GM21526 (cell line): Measurements from ENCODE around the gene TAF4B.
"Not testable (repeated sequence)": the region's sequence is repeated elsewhere in the genome, so short reads cannot be mapped to it uniquely, and the experiment has no call there.

Experiments
- ATAC-seq: cut with Tn5 transposase; IDR thresholded peaks from one replicate; pipeline ENCODE4 v1.9.1; 2021; ENCODE audit warnings: moderate library complexity; ENCODE audit not compliant: unreplicated experiment, low FRiP score

The TAF4B gene

GRCh38 chr18:26230497-26230896, 4.3 kb downstream of the TAF4B start:
- ATAC-seq, result no peak

DNA sequence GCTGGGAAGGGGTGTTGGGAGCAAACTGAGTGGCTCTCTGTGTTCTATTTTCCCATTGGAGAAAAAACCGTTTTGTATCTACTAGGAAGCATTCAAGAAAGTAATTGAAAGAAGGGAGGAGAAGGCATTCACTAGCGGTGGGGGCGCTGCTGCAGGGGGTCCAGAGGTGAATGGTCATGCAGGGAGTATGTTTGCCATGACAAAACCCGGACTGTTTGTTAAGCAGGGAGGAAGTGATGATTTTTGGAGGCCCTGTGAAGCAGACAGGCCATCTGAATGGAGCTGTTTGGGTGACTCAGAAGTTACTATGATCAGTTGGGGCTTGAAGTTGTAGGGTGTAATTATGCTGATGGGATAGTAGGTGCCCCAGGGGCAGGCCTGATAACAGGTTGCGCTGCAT, 7.0 kb downstream of the TAF4B start:
- no peak for ATAC-seq

DNA sequence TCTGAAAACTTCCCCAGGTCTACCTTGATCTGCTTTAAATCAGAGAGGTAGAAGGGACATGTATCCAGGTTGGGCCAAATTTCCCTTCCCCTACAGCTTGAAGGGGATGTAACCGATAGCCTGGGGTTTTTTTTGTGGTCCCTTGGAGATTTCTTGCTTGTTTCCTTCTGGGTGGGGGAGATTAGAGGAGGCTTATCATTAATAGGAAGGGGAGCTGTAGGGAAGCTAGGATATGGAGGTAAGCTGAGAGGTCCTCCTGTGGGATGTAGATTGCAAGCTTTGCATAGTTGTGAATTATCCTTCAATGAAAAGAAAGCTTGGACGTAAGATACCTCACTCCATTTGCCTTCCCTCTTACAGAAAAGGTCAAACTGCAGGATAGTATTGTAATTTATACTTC, 11.1 kb downstream of the TAF4B start:
- ATAC-seq, result not testable (repeated sequence)

- ATAC-seq, result not testable (repeated sequence)
Measured at GRCh38 chr18:26238718-26239117, 12.5 kb downstream of the TAF4B start.

DNA sequence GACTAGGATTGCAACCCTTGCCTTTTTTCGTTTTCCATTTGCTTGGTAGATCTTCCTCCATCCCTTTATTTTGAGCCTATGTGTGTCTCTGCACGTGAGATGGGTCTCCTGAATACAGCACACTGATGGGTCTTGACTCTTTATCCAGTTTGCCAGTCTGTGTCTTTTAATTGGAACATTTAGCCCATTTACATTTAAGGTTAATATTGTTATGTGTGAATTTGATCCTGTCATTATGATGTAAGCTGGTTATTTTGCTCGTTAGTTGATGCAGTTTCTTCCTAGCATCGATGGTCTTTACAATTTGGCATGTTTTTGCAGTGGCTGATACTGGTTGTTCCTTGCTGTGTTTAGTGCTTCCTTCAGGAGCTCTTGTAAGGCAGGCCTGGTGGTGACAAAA, 16.1 kb downstream of the TAF4B start:
- not testable (repeated sequence) for ATAC-seq

DNA sequence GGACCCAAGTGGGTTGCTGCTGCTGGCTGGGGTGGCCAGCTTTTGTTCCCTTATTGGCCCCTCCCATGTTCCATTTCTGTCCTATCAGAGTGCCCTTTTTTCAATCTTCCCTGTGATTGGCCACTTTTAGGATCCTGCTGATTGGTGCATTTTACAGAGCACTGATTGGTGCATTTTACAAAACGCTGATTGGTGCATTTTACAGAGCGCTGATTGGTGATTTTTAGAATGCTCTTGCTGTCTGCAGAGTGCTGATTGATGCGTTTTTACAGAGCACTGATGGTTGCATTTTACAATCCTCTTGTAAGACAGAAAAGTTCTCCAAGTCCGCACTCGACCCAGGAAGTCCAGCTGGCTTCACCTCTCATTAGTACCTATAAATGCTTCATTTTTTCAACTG, 19.2 kb downstream of the TAF4B start:
- not testable (repeated sequence) for ATAC-seq

- no peak for ATAC-seq
Measured at GRCh38 chr18:26252411-26252810, 26.2 kb downstream of the TAF4B start.

- ATAC-seq, result not testable (repeated sequence)
Measured at GRCh38 chr18:26254808-26255207, 28.6 kb downstream of the TAF4B start.

DNA sequence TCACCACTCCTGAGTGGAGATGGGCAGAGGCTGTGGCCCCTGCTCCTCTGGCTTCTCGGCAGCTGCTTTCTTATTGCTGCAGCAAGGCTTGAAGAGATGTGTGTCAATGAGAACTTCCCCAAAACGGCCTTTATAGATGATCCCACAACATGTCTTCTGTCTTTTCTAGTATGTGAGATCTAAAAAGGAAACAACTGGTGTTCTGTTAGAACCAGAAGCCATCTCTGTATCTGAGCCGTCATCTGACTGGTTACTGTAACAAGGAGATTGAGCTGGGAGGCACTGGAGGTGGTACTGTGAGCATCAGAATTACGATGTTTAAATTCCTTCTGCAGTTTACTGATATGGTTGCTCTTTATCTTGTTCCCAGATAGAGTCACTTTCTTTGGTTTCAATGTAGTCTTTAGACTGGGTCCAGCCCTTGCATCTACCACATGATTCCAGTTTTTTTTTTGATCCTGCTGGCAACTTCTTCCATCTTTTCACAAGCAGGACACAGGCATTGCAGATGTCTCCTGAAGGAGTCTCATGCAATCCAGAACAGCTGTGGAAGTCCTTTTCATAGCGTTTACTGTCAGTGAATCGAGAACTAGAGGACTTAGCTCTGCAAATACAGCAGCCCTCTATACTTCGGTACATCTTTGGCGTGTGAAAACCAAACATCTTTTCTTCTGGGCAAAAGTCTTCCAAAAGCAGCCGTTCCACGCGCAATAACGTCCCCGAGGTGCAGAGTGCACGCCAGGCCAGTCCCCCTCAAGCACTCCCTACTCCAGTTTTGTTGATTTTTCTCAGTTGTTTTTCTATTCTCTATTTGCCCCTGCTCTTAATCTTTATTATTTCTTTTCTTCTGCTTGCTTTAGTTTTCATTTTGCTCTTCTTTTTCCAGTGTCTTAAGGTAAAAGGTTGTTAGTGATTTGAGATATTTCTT, 29.7 kb downstream of the TAF4B start:
- ATAC-seq, result no peak

DNA sequence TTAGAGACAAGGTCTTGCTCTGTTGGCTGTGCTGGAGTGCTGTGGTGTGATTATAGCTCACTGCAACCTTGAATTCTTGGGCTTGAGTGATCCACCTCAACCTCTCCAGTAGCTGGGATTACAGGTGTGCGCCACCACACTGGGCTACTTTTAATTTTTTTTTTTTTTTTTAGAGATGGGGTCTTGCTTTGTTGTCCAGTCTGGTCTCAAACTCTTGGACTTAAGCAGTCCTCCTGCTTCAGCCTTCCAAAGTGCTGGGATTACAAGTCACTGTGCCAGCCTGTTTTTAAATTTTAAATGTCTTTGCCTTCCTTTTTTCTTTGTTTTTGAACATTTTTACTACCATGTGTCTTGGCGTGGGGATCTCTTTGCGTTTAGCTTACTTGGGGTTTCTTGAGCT, 32.5 kb downstream of the TAF4B start:
- ATAC-seq, result no peak

DNA sequence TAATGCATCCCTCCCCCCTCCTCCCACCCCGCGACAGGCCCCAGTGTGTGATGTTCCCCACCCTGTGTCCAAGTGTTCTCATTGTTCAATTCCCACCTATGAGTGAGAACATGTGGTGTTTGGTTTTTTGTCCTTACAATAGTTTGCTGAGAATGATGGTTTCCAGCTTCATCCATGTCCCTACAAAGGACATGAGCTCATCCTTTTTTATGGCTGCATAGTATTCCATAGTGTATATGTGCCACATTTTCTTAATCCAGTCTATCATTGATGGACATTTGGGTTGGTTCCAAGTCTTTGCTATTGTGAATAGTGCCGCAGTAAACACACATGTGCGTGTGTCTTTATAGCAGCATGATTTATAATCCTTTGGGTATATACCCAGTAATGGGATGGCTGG, 33.2 kb downstream of the TAF4B start:
- not testable (repeated sequence) for ATAC-seq

- no peak for ATAC-seq
Measured at GRCh38 chr18:26262156-26262555, 35.9 kb downstream of the TAF4B start.

DNA sequence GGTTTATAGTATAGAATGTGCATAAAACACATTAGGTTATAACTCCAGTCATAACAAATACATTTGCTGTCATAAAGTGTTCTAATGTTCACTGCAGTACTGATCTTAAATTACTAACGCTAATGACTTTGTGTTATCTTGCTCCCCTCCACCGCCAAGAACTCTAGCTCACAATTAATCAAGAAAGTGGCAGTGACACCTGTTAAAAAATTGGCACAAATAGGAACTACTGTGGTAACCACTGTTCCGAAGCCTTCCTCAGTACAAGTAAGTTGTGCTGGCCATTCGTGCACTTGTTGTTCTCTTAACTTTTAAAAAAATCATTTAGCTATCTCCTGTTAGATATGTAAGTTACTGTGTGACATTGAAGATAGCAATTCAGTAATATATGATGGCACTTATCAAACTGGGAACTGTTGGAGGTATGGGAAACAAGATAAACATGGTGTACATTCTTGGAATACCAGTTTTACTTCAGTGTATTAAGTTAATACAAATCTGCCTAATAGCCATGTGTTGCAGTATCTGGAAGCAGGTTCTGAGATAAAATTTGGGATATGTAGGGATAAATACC, 41.2 kb downstream of the TAF4B start:
- no peak for ATAC-seq

DNA sequence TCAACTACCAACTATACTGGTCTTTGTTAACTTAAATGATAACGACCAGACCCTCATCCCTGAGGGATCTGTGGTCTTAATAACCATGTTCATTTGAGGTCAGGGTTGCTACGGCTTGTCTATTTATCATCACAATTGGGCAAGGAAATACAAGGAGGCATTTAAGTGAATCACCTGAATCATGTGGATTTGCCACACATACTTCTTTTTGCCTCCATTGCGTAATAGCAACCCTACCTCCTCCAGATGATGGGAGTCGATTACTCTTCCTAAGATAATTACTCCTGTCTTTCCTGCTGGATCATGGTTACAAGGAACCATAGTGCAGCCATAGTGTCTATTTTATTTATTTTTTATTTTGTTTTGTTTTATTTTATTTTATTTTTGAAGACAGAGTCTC, 42.2 kb downstream of the TAF4B start:
- no peak for ATAC-seq

DNA sequence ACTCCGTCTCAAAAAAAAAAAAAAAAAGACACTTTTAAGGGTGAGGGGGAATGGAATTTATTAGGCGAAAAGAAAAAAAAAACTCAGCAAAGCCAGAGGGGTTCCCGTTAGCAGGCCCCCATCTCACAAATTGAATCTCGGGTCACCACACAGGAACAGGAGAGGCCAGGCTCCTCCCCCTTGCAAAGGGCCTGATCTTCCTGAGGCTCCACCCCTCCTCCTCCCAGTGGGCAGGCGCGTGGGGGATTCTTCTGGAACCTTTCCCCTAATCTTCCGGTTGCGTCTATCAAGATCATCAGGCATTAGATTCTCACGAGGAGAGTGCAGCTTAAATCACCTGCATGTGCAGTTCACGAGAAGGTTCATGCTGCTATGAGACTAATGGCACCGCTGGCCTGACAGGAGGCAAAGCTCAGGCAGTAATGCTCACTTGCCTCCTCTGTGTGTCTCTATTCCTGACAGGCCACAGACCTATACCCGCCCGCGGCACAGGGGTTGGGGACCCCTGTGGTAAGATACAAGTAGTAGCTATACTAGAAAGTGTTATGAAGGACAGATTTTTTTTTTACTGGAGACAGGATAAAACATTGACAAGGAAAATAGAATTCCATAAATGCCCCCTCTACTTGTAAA, 45.8 kb downstream of the TAF4B start:
- ATAC-seq, result no peak

- no peak for ATAC-seq
Measured at GRCh38 chr18:26277374-26277773, 51.1 kb downstream of the TAF4B start.

GRCh38 chr18:26279428-26279827, 53.2 kb downstream of the TAF4B start:
- no peak for ATAC-seq

GRCh38 chr18:26286008-26286407, 59.8 kb downstream of the TAF4B start:
- no peak for ATAC-seq

DNA sequence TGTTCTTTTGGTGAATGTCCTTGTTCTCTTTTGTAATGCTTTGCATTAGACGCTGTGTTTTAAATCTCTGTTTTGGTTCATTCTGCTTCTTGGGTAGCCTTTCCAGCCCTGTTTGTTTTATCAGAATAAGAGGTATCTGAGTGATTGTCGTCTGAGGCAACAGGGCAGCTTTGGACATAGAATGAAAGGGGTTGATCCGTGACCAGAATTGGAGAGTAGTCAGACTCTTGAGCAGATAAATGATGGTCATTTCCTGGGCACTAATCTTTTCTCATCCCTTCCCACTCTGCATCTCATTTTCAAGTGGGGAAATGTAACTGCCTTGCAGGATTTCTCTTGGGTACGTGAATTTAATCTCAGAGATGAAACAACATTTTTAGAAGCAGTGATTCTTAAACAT, 61.4 kb downstream of the TAF4B start:
- ATAC-seq, result no peak

DNA sequence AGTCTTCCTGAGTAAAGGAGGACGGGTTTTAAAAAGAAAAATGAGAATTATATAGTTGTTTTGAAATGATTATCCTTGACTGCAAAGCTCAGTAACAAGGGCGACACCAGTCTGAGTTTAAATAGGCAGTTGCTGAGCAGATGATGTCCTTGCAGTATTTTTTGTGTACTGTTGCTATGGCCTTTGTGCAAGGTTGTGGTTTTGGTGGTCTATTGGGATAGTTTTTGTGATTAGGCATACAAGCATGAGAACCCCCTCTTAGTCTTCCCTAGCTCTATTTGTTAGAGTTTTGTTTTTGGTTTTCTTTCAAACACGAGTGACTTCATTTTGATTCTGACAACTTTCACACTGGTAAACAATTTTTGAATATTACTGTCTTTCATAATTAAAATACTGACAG, 64.1 kb downstream of the TAF4B start:
- no peak for ATAC-seq

DNA sequence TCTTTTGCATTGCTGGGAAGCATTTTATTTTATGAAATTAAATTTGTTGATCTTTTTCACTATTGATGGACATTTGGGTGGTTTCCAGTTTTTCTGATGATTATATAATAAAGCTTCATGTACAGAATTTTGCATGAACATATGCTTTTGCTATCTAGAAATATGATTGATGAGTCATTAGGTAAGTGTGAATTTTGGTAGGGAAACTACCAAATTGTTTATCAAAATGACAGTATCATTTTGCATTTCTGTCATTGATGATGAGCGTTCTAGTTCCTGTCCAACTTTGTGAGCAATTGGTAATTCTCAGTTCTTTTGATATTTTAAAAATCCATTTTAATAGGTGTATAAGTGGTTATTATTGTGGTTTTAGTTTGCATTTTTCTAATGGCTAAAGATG, 67.7 kb downstream of the TAF4B start:
- ATAC-seq, result no peak

- no peak for ATAC-seq
Measured at GRCh38 chr18:26298107-26298506, 71.9 kb downstream of the TAF4B start.
